ENCODE data around the gene SLC39A11. TPM values are rescaled to one million over a fixed set of nuclear protein-coding genes. Genes with fewer than 3 reads are reported as not detected.

Gene SLC39A11
- total RNA-seq, 1 experiment from 2014 or later = 15.8 TPM

DNA sequence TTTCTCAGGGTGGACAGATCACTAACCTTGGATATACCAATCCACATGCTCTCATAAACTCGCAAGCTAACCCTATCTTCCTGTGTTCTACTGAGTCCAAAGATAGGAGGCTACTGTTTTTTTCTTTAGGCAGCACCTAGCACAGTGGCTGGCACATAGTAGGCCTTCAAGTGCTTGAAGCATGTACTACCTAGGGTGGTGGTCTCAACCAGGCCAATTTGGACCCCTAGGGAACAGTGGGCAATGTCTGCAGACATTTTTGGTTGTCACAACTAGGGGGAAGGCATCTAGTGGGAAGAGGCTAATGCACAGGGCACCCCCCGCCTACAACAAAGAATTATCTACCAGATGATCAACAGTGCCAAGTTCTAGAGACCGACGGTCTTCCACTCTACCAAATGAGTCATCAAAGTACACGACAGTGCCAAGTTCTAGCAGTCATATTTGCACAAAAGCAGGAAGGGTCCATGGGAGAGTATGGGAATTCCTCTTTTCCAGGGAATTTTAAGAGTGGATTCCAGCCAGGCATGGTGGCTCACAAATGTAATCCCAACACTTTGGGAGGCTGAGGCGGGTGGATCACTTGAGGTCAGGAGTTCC, 390.3 kb downstream of the SLC39A11 start:
- intact Hi-C loops (cut with micrococcal nuclease) = no loop called here
- peak overlapping the region; percentile 8 for H3K4me3 Mint-ChIP-seq (ENCODE audit: unreplicated experiment)
- peaks cover 7% of the 10 kb centered on the region for H3K9me3 Mint-ChIP-seq (ENCODE audit: unreplicated experiment)
- BruUV-seq (replicated peaks) = no TSS peak
- ChIA-PET POLR2A (interaction anchor here (0.6 kb wide), 1 partner anchor 20 kb away, joined by 3 read pairs; no protein-coding TSS in a partner anchor), CTCF (interaction anchor here (0.6 to 3.2 kb wide), 3 partner anchors 24 to 139 kb away, joined by 4 to 10 read pairs (median 5); no protein-coding TSS in a partner anchor)
- H3K36me3 Mint-ChIP-seq (ENCODE audit: insufficient read depth, unreplicated experiment) = no peaks in the 10 kb centered on the region
- TF ChIP-seq, protein P1, sequence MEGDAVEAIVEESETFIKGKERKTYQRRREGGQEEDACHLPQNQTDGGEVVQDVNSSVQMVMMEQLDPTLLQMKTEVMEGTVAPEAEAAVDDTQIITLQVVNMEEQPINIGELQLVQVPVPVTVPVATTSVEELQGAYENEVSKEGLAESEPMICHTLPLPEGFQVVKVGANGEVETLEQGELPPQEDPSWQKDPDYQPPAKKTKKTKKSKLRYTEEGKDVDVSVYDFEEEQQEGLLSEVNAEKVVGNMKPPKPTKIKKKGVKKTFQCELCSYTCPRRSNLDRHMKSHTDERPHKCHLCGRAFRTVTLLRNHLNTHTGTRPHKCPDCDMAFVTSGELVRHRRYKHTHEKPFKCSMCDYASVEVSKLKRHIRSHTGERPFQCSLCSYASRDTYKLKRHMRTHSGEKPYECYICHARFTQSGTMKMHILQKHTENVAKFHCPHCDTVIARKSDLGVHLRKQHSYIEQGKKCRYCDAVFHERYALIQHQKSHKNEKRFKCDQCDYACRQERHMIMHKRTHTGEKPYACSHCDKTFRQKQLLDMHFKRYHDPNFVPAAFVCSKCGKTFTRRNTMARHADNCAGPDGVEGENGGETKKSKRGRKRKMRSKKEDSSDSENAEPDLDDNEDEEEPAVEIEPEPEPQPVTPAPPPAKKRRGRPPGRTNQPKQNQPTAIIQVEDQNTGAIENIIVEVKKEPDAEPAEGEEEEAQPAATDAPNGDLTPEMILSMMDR (IDR thresholded peaks at IDR 0.05; ENCODE audit: unreplicated experiment) = no peak
- peak; percentile 91 for DNase-seq (ENCODE audit: unreplicated experiment)
- H3K27ac Mint-ChIP-seq (ENCODE audit: low read depth, unreplicated experiment) = no peak overlapping the region
- no peaks in the 10 kb centered on the region for H3K27me3 Mint-ChIP-seq (ENCODE audit: insufficient read depth, unreplicated experiment)
- peaks cover 24% of the 10 kb centered on the region for H3K4me1 Mint-ChIP-seq (ENCODE audit: insufficient read depth, unreplicated experiment)

DNA sequence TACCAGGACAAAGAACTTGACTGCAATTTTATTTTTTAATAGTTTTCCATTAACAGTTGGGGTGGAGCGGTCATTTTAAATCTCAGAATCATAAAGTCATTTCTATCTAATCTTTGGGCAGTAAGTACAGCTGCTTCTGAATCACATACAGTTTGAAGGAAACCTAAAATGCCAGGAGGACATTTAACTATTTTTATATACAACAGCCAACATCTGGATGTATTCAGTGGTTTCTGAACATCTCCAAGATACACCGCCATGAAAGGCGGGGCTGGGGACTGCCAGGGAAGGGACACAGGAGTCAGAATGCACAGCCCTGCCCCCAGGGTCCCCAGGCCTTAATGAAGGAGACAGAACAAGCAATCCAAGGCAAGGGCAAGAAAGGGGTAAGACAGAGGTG, 392.3 kb downstream of the SLC39A11 start:
- POLR2A ChIA-PET = interaction anchor here (0.9 to 2.1 kb wide), 3 partner anchors 13 to 115 kb away, joined by 3 to 9 read pairs (median 3); no protein-coding TSS in a partner anchor
- intact Hi-C loops (cut with micrococcal nuclease) = no loop called here

GRCh38 chr17:72699545-72699944, 392.9 kb downstream of the SLC39A11 start:
- Mint-ChIP-seq H3K36me3 (ENCODE audit: insufficient read depth, unreplicated experiment) (no peaks in the 10 kb centered on the region), H3K4me1 (ENCODE audit: insufficient read depth, unreplicated experiment) (peaks cover 24% of the 10 kb centered on the region), H3K9me3 (ENCODE audit: unreplicated experiment) (peaks cover 7% of the 10 kb centered on the region), H3K4me3 (ENCODE audit: unreplicated experiment) (no peak overlapping the region), H3K27ac (ENCODE audit: low read depth, unreplicated experiment) (peak overlapping the region; percentile 51), H3K27me3 (ENCODE audit: insufficient read depth, unreplicated experiment) (no peaks in the 10 kb centered on the region)
- DNase-seq (ENCODE audit: unreplicated experiment) = peak; percentile 70
- intact Hi-C loops (cut with micrococcal nuclease) = no loop called here
- TF ChIP-seq, protein P1 (IDR thresholded peaks at IDR 0.05; ENCODE audit: unreplicated experiment) = no peak
- BruUV-seq (replicated peaks) = no TSS peak
- ChIA-PET CTCF (interaction anchor here (1.0 to 2.2 kb wide), 3 partner anchors 26 to 141 kb away, joined by 4 to 10 read pairs (median 4); no protein-coding TSS in a partner anchor), POLR2A (interaction anchor here (0.9 to 2.1 kb wide), 5 partner anchors 12 to 114 kb away, joined by 3 to 10 read pairs (median 3); no protein-coding TSS in a partner anchor)

More for the DNA sequence above, 392.3 kb downstream of the SLC39A11 start:
- Mint-ChIP-seq H3K4me3 (ENCODE audit: unreplicated experiment) (no peak overlapping the region), H3K4me1 (ENCODE audit: insufficient read depth, unreplicated experiment) (peaks cover 24% of the 10 kb centered on the region), H3K9me3 (ENCODE audit: unreplicated experiment) (peaks cover 7% of the 10 kb centered on the region), H3K36me3 (ENCODE audit: insufficient read depth, unreplicated experiment) (no peaks in the 10 kb centered on the region), H3K27ac (ENCODE audit: low read depth, unreplicated experiment) (peak overlapping the region; percentile 51), H3K27me3 (ENCODE audit: insufficient read depth, unreplicated experiment) (no peaks in the 10 kb centered on the region)
- CTCF ChIA-PET = interaction anchor here (0.6 to 2.2 kb wide), 4 partner anchors 13 to 142 kb away, joined by 3 to 10 read pairs (median 4); no protein-coding TSS in a partner anchor
- no peak for DNase-seq (ENCODE audit: unreplicated experiment)
- TF ChIP-seq, protein P1 (IDR thresholded peaks at IDR 0.05; ENCODE audit: unreplicated experiment) = no peak
- BruUV-seq (replicated peaks) = no TSS peak

DNA sequence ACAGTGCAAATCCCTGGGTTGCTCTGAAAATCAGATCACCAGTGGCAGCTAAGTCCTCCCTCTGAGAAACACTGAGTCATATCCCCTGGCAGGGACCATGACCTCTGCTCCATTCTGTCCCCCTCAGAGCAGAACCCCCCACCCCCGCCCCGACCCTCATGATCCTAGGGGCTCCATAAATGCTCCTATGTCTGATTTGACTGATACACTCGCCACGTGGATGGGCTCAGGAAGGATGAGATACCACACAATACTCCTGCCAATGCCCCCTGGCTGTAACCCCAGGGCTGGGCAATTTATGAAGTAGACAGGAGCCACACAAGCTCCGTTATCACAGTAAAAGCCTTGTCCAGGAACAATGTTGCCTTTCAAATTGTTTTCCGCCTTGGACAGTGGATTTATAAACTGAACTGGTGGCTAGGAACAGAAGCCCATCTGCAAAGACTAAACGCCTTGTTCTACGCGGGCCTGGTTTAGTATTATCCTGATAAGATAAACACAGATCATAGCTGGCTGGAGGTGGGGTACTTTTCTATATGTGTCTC, 394.8 kb downstream of the SLC39A11 start:
- Mint-ChIP-seq H3K27ac (ENCODE audit: low read depth, unreplicated experiment) (no peak overlapping the region), H3K4me1 (ENCODE audit: insufficient read depth, unreplicated experiment) (peaks cover 24% of the 10 kb centered on the region), H3K36me3 (ENCODE audit: insufficient read depth, unreplicated experiment) (no peaks in the 10 kb centered on the region), H3K9me3 (ENCODE audit: unreplicated experiment) (peaks cover 7% of the 10 kb centered on the region), H3K27me3 (ENCODE audit: insufficient read depth, unreplicated experiment) (no peaks in the 10 kb centered on the region), H3K4me3 (ENCODE audit: unreplicated experiment) (no peak overlapping the region)
- BruUV-seq (replicated peaks) = no TSS peak
- ChIA-PET CTCF (interaction anchor here (0.7 kb wide), 1 partner anchor 28 kb away, joined by 4 read pairs; no protein-coding TSS in a partner anchor), POLR2A (interaction anchor here (0.6 to 2.1 kb wide), 5 partner anchors 14 to 534 kb away, joined by 3 to 10 read pairs (median 3); a partner anchor contains a TSS)
- intact Hi-C loops (cut with micrococcal nuclease) = no loop called here
- TF ChIP-seq, protein P1 (IDR thresholded peaks at IDR 0.05; ENCODE audit: unreplicated experiment) = no peak
- DNase-seq (ENCODE audit: unreplicated experiment) = no peak
